NCI-H2171 (cell line): ENCODE data around the gene ZXDC.

ENCODE experiments used
- DNase-seq: peaks from one replicate; lab custom pipeline; 2025; lab: John Stamatoyannopoulos, UW

Gene ZXDC

GRCh38 chr3:126435456-126436315, 40.0 kb downstream of the ZXDC start:
- no peak for DNase-seq

- DNase-seq, result no peak
Observed at GRCh38 chr3:126434931-126435411, 40.7 kb downstream of the ZXDC start.

GRCh38 chr3:126434264-126434590, 41.5 kb downstream of the ZXDC start:
- DNase-seq, result no peak

GRCh38 chr3:126433496-126434263, 42.0 kb downstream of the ZXDC start:
- DNase-seq, result peak; percentile 6

- no peak for DNase-seq
Observed at GRCh38 chr3:126433105-126433430, 42.6 kb downstream of the ZXDC start.

GRCh38 chr3:126432361-126433104, 43.2 kb downstream of the ZXDC start:
- DNase-seq, result no peak

- DNase-seq, result no peak
Observed at GRCh38 chr3:126431103-126431534, 44.6 kb downstream of the ZXDC start.

GRCh38 chr3:126424751-126425150, 50.9 kb downstream of the ZXDC start:
- no peak for DNase-seq

GRCh38 chr3:126424039-126424717, 51.5 kb downstream of the ZXDC start:
- DNase-seq, result no peak

GRCh38 chr3:126423191-126424038, 52.3 kb downstream of the ZXDC start:
- DNase-seq, result no peak

GRCh38 chr3:126422571-126423091, 53.1 kb downstream of the ZXDC start:
- no peak for DNase-seq

GRCh38 chr3:126422121-126422520, 53.6 kb downstream of the ZXDC start:
- no peak for DNase-seq

- DNase-seq, result no peak
Observed at GRCh38 chr3:126421573-126422119, 54.0 kb downstream of the ZXDC start.

GRCh38 chr3:126419886-126420786, 55.6 kb downstream of the ZXDC start:
- no peak for DNase-seq

- DNase-seq, result no peak
Observed at GRCh38 chr3:126419151-126419703, 56.5 kb downstream of the ZXDC start.

GRCh38 chr3:126418661-126419131, 57.0 kb downstream of the ZXDC start:
- no peak for DNase-seq

- DNase-seq, result no peak
Observed at GRCh38 chr3:126417981-126418530, 57.6 kb downstream of the ZXDC start.

GRCh38 chr3:126417515-126417914, 58.2 kb downstream of the ZXDC start:
- no peak for DNase-seq

- DNase-seq, result no peak
Observed at GRCh38 chr3:126416943-126417342, 58.7 kb downstream of the ZXDC start.
